Stomach (tissue), 19 donors: ENCODE results near the gene WDR86. TPM values are rescaled to one million over a fixed set of nuclear protein-coding genes. Genes with fewer than 3 reads are reported as not detected.

Source experiments
- DNase-seq, 2 donors: peaks; one replicate each; pipeline versions ENCODE4 v3.0.0 to v3.0.0-alpha.2; 2013 to 2019
- H3K27ac ChIP-seq, 5 donors: fragments of 200-600 bp in 4 of 5; sonication (generic) in 4 of 5; one replicate each; pipeline ENCODE4 v1.5.1; 2013 to 2019; ENCODE audit warnings: mild to moderate bottlenecking in 1 of 5, moderate library complexity in 1 of 5
- H3K27me3 ChIP-seq, 3 donors: fragments of 200-600 bp; sonication (generic); one replicate each; pipeline ENCODE4 v1.5.1; 2017 to 2019; ENCODE audit warnings: mixed run types in 1 of 3
- H3K36me3 ChIP-seq, 4 donors: fragments of 200-600 bp; sonication (generic); 1 replicate in 3 of 4; 2 replicates in 1 of 4; pipeline ENCODE4 v1.5.1; 2016 to 2019
- H3K4me1 ChIP-seq, 4 donors: fragments of 200-600 bp; sonication (generic); one replicate each; pipeline ENCODE4 v1.5.1; 2016 to 2019
- H3K4me3 ChIP-seq, 4 donors: fragments of 200-600 bp; sonication (generic) in 3 of 4; one replicate each; pipeline ENCODE4 v1.5.1; 2016 to 2019; ENCODE audit warnings: mild to moderate bottlenecking in 1 of 4
- H3K9me3 ChIP-seq, 4 donors: fragments of 200-600 bp; sonication (generic); one replicate each; pipeline ENCODE4 v1.5.1; 2016 to 2019
- EP300 ChIP-seq: sonication (generic); formaldehyde crosslinking; IDR thresholded peaks from one replicate; pipeline ENCODE4 v1.6.1; 2017; ENCODE audit warnings: antibody characterized with exemption
- POLR2A ChIP-seq, 4 donors: fragments of 450-650 bp; IDR thresholded peaks; one replicate each; pipeline ENCODE4 v1.6.1; 2016; ENCODE audit warnings: antibody characterized with exemption in 4 of 4, control low read depth in 2 of 4, mild to moderate bottlenecking in 1 of 4, moderate library complexity in 1 of 4
- POLR2AphosphoS5 ChIP-seq, 3 donors: sonication (generic); formaldehyde crosslinking; IDR thresholded peaks; one replicate each; pipeline ENCODE4 v1.6.1; 2016; ENCODE audit warnings: antibody characterized with exemption in 3 of 3
- WGBS, 5 donors: extraction: QIAGEN DNeasy Blood & Tissue Kit in 3 of 5; methylation state at CpG; one replicate each; pipeline versions ENCODE4 v1.1.5 to v1.1.7; 2013 to 2018; 5-methylcytosine and 5-hydroxymethylcytosine counted together
- intact Hi-C: fragments of 100-400 bp; cut with DNase I; formaldehyde crosslinking; loops from one replicate; pipeline ENCODE4 v1.15.1; 2023; ENCODE audit warnings: low total_unique reads
- long read RNA-seq, 10 donors: transcript quantifications; one replicate each; lab custom pipeline, GENCODE V29; 2026
- polyA plus RNA-seq, 3 donors: library from polyadenylated mRNA; stranded (reverse); fragments of 200-250 nt; gene quantifications; one replicate each; pipeline ENCODE4 v1.2.3, GENCODE V29; 2013
- total RNA-seq, 5 donors: library from RNA; depleted of rRNA; stranded (reverse); fragments of >200 nt; gene quantifications; one replicate each; pipeline versions ENCODE4 v1.1.0 to v1.2.3, GENCODE V29; 2014 to 2016
- TF ChIP-seq, protein P1 (sequence below), 7 experiments: fragments of 450-650 bp in 4 of 7; fragments of 200-600 bp in 3 of 7; sonication (generic) in 3 of 7; IDR thresholded peaks; one replicate each; pipeline ENCODE4 v1.5.1; 2016 to 2019; ENCODE audit warnings: antibody characterized with exemption in 7 of 7, control low read depth in 2 of 7, mild to moderate bottlenecking in 1 of 7
- donor health status: healthy with polysubstance abuse.
- donor health status: Bipolar disorder and iron deficiency.
- donor health status: healthy.

WDR86 gene, protein sequence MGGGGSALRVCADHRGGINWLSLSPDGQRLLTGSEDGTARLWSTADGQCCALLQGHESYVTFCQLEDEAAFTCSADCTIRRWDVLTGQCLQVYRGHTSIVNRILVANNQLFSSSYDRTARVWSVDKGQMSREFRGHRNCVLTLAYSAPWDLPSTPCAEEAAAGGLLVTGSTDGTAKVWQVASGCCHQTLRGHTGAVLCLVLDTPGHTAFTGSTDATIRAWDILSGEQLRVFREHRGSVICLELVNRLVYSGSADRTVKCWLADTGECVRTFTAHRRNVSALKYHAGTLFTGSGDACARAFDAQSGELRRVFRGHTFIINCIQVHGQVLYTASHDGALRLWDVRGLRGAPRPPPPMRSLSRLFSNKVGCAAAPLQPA
- total RNA-seq (10 to 100 TPM in 1 of 5 donors, 1 to 10 TPM in 4; 1.2 to 15.8 (median 6.2) TPM), polyA plus RNA-seq (1 to 10 TPM; 2.2 to 7.5 (median 4.1) TPM)
- long read RNA-seq, donor 1, partial matches to known transcripts = 0 of 2 reads
- long read RNA-seq, donor 1, other reads (novel, unspliced or antisense) = 0 of 2 reads
- long read RNA-seq, donor 2, partial matches to known transcripts = 0 of 2 reads
- long read RNA-seq, donor 2, other reads (novel, unspliced or antisense) = 0 of 2 reads
- long read RNA-seq, donor 3, partial matches to known transcripts = 0 of 1 reads
- long read RNA-seq, donor 3, other reads (novel, unspliced or antisense) = 0 of 1 reads
- long read RNA-seq, donor 4 = 0 reads
- long read RNA-seq, donor 5, partial matches to known transcripts = 0 of 2 reads
- long read RNA-seq, donor 5, other reads (novel, unspliced or antisense) = 0 of 2 reads
- long read RNA-seq, donor 6, transcript WDR86-205 (2 exons, 1,057 nt) = major isoform, 5 of 10 reads
- long read RNA-seq, donor 6, partial matches to known transcripts = 0 of 10 reads
- long read RNA-seq, donor 6, other reads (novel, unspliced or antisense) = 0 of 10 reads
- long read RNA-seq, donor 7, partial matches to known transcripts = 0 of 1 reads
- long read RNA-seq, donor 7, other reads (novel, unspliced or antisense) = 0 of 1 reads
- long read RNA-seq, donor 8 = 0 reads
- long read RNA-seq, donor 9, partial matches to known transcripts = 0 of 1 reads
- long read RNA-seq, donor 9, other reads (novel, unspliced or antisense) = 0 of 1 reads
- long read RNA-seq, donor 10, partial matches to known transcripts = 0 of 1 reads
- long read RNA-seq, donor 10, other reads (novel, unspliced or antisense) = 0 of 1 reads

DNA sequence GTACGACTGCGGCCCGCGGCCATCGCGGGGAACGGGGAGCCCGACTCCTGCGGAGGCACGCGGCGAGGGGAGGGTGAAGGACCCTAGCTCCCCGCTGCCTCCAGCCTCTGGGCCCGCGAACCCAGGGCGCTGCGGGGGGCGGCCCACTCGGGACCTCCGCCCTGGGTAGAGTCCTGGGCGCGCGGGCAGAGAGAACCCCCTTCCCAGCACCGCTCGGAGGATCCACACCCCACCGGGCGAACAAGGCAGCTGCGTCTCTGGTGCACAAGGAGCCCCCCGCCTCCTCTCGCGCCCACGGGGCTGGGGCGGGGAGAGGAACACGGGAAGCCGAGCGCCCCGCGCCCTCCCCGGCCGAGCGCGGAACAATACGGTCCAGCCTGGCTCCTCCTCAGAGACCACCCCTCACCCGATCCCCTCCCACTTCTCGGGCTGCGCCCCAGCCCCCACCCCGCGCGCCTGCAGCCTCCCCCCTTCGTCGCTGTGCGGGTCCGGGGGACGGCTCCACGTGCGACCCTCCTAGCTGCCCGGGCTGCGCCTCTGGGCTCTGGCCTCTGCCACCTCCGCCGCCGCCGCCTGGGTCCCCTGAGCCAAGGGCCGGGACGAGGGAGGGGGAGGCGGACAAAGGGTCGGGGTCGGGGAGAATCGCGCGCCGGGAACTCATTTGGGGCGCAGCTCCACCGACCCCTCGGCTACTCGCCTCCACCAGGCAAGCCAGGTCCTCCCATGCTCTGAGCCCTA, at the start of gene WDR86:
WDR86 (minus strand) TSS at position 372 of the 738 bp plus-strand sequence. CDS start 449 bp downstream, outside the sequence.
- peak within 1 kb of the TSS; percentile 51 to 55 (median 52) for H3K4me3 ChIP-seq
- H3K36me3 ChIP-seq = no peaks in the 10 kb centered on the region
- DNase-seq = peak in 1 of 2 donors; percentile 85
- no peaks in the 10 kb centered on the region for H3K9me3 ChIP-seq
- H3K4me1 ChIP-seq = peaks cover 19 to 32% (median 28%) of the 10 kb centered on the region in 4 donors
- H3K27me3 ChIP-seq = peaks cover 11 to 55% (median 32%) of the 10 kb centered on the region in 3 donors
- WGBS, 5 donors = 1 to 20% (median 2%) methylated on average over 9 to 74 of the region's 75 CpGs
- no peak for TF ChIP-seq POLR2AphosphoS5 (IDR thresholded peaks at IDR 0.05)
- TF ChIP-seq POLR2A (IDR thresholded peaks at IDR 0.05) = no peak
- TF ChIP-seq EP300 = no peak
- TF ChIP-seq, protein P1, sequence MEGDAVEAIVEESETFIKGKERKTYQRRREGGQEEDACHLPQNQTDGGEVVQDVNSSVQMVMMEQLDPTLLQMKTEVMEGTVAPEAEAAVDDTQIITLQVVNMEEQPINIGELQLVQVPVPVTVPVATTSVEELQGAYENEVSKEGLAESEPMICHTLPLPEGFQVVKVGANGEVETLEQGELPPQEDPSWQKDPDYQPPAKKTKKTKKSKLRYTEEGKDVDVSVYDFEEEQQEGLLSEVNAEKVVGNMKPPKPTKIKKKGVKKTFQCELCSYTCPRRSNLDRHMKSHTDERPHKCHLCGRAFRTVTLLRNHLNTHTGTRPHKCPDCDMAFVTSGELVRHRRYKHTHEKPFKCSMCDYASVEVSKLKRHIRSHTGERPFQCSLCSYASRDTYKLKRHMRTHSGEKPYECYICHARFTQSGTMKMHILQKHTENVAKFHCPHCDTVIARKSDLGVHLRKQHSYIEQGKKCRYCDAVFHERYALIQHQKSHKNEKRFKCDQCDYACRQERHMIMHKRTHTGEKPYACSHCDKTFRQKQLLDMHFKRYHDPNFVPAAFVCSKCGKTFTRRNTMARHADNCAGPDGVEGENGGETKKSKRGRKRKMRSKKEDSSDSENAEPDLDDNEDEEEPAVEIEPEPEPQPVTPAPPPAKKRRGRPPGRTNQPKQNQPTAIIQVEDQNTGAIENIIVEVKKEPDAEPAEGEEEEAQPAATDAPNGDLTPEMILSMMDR (IDR thresholded peaks at IDR 0.05) = no peak
- intact Hi-C loops = no loop called here
- H3K27ac ChIP-seq = peak within 1 kb of the TSS; percentile 45 to 83 (median 69)

DNA sequence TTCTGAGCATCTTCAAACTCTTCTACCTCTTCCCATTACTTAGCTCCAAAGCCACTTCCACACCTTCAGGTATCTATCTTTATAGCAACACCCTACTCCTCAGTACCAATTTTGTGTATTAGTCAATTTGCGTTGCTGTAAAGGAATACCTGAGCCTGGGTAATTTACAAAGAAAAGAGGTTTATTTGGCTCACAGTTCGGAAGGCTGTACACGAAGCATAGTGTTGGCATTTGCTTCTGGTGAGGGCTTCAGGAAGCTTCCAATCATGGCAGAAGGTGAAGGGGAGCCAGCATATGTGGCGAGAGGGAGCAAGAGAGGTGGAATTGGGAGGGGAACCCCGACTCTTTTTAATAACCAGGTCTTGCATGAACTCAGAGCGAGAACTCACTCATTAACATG, 47.7 kb upstream of the WDR86 start:
- TF ChIP-seq POLR2A (IDR thresholded peaks at IDR 0.05) (no peak), EP300 (no peak), POLR2AphosphoS5 (IDR thresholded peaks at IDR 0.05) (no peak)
- TF ChIP-seq, protein P1 (IDR thresholded peaks at IDR 0.05) = no peak
- Histone ChIP-seq H3K4me1 (peaks cover 14 to 32% (median 26%) of the 10 kb centered on the region in 4 donors), H3K27me3 (no peaks in the 10 kb centered on the region), H3K36me3 (no peaks in the 10 kb centered on the region), H3K27ac (no peak overlapping the region), H3K4me3 (no peak overlapping the region), H3K9me3 (peaks cover 0 to 6% (median 4%) of the 10 kb centered on the region in 4 donors)
- 92 to 97% (median 95%) methylated on average over 6 of the region's 6 CpGs for WGBS, 5 donors
- intact Hi-C loops = no loop called here
- DNase-seq = no peak

DNA sequence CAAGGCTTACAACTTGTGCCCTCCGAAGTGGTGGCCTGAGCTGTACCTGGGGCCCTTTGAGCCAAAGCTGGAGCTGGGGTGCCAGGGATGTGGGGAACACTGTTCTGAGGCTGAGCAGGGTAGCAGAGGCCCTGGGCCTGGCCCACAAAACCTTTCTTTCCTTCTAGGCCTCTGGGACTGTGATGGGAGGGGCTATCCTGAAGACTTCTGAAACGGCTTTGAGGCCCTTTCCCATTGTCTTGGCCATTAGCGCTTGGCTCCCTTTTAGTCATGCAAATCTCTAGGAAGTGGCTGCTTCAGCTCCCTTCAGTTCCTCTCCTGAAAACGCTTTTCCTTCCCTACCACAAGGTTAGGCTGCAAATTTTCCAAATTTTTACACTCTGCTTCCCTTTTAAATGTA, 46.9 kb upstream of the WDR86 start:
- WGBS, 5 donors = 72 to 84% (median 80%) methylated on average over 3 to 4 of the region's 4 CpGs
- no peak for TF ChIP-seq POLR2A (IDR thresholded peaks at IDR 0.05)
- TF ChIP-seq, protein P1 (IDR thresholded peaks at IDR 0.05) = no peak
- TF ChIP-seq POLR2AphosphoS5 (IDR thresholded peaks at IDR 0.05) = no peak
- TF ChIP-seq EP300 = no peak
- Histone ChIP-seq H3K4me3 (no peak overlapping the region), H3K27ac (no peak overlapping the region), H3K27me3 (peaks cover 0 to 6% (median under 1%) of the 10 kb centered on the region in 3 donors), H3K36me3 (no peaks in the 10 kb centered on the region), H3K4me1 (peaks cover 14 to 29% (median 25%) of the 10 kb centered on the region in 4 donors), H3K9me3 (no peaks in the 10 kb centered on the region)
- intact Hi-C loops = no loop called here
- DNase-seq = no peak
